Stromal cell of bone marrow (primary cell): Measurements from ENCODE around the gene UBASH3B.
"Not testable (repeated sequence)": the region's sequence is repeated elsewhere in the genome, so short reads cannot be mapped to it uniquely, and the experiment has no call there.

Experiments used
- DNase-seq: peaks from one replicate; pipeline ENCODE4 v3.0.0-alpha.2; 2012; ENCODE audit warnings: low read depth

Gene UBASH3B, protein sequence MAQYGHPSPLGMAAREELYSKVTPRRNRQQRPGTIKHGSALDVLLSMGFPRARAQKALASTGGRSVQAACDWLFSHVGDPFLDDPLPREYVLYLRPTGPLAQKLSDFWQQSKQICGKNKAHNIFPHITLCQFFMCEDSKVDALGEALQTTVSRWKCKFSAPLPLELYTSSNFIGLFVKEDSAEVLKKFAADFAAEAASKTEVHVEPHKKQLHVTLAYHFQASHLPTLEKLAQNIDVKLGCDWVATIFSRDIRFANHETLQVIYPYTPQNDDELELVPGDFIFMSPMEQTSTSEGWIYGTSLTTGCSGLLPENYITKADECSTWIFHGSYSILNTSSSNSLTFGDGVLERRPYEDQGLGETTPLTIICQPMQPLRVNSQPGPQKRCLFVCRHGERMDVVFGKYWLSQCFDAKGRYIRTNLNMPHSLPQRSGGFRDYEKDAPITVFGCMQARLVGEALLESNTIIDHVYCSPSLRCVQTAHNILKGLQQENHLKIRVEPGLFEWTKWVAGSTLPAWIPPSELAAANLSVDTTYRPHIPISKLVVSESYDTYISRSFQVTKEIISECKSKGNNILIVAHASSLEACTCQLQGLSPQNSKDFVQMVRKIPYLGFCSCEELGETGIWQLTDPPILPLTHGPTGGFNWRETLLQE

DNA sequence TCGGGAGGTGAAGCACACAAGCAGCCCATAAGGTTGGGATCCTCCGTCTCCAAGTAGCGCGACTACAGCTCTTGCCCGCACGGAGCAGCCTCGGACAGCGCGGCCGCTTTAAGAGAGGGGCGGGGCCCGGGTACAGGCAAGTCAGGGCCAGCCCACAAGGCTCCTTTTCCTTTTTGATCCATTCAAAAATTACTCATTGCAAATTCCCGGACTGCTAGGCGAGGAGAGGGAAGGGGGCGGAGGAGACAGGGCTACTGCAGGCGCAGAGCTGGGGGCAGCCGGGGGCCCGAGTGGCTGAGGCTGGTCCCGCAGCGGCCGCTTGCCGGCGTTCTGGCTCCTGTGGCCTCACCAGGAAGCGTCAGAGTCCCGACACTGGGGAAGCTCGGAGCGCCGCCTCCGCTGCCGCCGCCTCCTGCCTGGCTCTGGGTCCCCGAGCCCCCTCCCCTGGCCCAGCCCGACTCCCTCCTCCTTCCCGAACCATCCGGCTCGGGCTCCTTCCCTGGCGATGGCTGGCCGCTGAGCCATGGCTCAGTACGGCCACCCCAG, at the start of gene UBASH3B:
UBASH3B (plus strand) TSS at position 196 of the 546 bp plus-strand sequence; CDS start at position 524, 328 bp downstream.
- peak; percentile 80 for DNase-seq

DNA sequence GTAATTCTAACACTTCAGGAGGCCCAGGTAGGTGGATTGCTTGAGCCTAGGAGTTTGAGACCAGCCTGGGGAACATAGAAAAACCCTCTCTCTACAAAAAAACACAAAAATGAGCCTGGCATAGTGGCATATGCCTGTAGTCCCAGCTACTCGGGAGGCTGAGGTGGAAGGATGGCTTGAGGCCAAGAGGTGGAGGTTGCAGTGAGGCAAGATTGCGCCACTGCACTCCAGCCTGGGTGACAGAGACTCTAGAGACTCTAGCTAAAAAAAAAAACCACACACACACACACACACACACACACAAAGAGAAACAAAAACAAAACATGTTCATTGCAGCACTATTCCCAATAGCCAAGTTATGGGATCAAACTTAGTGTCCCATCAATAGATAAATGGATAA, 48.4 kb upstream of the UBASH3B start:
- DNase-seq = not testable (repeated sequence)

DNA sequence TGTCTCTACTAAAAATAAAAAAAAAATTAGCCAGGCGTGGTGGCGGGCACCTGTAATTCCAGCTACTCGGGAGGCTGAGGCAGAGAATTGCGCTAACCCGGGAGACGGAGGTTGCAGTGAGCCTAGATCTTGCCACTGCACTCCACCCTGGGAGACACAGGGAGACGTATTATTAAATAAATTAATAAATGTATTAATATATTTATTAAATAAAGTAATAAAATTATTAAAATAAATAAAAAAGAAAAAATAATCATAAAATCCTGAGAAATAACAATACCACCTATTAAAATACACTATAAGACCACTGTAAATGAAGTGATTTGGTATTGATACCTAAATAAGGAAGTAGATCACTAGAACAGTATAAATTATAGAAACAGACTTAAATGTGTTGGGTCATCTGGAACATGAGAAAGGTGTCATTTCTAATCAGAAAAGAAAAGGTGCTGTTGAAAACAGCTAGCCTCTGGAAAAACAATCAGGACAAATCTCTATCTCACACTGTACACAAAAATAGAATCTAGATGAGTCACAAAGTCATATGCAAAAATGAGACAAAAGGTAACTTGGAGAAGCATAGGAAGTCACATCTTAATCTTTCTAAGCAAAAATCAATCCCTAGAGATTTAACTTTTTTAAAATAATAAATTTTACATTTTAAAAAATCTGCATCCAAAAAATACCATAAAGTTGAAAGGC, 43.2 kb upstream of the UBASH3B start:
- no peak for DNase-seq

DNA sequence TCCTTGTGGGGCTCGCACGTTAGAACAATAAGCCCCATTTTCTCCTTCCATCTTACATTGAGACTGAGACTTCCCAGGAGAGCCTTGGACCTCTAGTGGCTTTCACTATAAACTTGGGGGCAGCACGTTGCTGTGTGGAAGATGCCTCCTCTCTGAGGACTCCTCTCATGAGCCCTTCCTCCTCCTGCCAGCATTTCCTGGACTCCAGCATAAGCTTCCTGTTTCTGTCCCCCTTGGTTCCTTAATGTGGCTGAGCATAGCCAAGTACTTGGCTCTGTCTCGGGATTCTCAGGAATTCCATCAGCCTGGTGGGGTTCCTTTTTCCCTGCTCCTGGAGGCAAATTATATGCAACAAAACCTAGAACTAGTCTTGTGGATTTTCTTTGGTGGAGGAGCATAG, 38.8 kb upstream of the UBASH3B start:
- no peak for DNase-seq

DNA sequence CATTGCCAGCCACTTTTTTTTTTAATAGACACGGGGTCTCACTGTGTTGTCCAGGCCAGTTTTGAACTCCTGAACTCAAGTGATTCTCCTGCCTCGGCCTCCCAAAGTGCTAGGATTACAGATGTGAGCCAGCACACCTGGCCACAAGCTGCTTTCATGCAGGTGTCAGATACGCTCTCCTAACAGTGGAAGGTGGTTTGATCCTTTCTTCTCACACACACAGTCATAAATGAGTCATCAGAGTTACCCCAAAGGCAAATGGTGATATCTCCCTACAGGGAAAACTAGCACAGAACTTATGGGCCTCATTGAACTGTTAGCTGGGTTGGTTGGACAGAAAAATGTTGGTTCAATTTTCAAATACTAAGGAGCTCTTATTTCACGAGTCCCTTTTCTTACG, 38.2 kb upstream of the UBASH3B start:
- no peak for DNase-seq

DNA sequence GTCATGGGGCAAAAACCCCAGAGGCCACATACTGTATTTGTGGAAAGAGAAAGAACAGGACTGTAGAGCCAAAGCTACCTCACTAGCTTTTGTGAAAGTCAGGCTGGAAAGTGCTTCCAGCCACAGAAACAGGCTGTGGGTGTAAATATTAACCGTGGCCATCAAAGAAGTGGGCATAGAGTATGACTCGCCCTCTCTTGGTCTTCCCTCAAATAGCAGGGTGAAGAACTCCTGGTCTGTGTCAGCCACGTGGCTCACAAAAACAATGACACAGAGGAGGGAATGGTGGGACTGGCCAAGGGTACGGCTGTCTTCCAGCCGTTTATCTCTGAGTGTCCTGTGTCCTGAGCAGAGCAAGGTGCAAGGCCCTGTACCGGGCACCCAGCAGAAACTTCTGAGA, 37.6 kb upstream of the UBASH3B start:
- DNase-seq = no peak

DNA sequence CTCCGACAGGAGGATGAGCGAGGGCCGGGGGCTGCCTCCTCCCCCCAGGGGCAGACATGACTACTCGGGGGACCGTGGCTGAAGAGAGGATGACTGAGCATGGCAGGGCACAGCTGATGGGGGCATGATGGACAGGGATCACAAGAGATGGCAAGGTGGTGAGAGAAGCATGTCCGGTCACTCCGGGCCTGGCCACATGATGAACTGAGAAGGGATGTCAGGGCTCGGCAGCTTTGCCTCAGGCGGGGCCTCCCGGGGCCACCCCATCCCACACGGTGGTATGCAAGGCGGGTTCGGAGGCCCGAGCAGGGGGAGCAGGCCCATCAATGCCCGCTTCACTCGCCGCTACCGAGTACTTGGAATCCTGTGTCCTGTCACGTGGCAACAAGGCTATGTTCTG, 36.6 kb upstream of the UBASH3B start:
- no peak for DNase-seq

DNA sequence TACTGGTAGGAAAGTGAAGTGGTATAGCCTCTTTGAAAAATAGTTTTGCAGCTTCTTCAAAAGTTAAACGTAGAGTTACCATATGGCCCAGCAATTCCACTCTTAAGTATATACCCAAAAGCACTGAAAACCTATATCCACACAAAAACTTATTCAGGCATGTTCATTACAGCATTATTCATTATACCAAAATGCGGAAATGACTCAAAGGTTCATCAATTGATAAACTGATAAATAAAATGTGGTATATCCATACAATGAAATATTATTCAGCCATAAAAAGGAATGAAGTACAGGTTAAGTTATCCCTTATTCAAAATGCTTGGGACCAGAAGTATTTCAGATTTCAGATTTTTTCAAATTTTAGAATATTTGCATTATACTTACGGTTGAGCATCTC, 35.8 kb upstream of the UBASH3B start:
- DNase-seq = no peak

DNA sequence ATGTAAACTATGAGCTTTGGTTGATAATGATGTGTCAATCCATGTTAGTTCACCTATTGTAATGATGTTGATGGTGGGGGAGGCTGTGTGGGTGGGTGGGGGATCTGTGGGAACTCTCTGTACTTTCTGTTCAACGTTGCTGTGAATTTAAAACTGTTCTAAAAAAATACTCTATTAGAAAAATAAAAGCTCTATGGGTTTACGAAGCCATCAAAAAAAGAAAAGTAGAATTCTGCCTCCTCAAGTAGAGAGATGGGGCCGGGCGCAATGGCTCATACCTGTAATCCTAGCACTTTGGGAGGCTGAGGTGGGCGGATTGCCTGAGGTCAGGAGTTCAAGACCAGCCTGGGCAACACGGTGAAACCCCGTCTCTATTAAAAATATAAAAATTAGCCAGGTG, 30.0 kb upstream of the UBASH3B start:
- DNase-seq = not testable (repeated sequence)

DNA sequence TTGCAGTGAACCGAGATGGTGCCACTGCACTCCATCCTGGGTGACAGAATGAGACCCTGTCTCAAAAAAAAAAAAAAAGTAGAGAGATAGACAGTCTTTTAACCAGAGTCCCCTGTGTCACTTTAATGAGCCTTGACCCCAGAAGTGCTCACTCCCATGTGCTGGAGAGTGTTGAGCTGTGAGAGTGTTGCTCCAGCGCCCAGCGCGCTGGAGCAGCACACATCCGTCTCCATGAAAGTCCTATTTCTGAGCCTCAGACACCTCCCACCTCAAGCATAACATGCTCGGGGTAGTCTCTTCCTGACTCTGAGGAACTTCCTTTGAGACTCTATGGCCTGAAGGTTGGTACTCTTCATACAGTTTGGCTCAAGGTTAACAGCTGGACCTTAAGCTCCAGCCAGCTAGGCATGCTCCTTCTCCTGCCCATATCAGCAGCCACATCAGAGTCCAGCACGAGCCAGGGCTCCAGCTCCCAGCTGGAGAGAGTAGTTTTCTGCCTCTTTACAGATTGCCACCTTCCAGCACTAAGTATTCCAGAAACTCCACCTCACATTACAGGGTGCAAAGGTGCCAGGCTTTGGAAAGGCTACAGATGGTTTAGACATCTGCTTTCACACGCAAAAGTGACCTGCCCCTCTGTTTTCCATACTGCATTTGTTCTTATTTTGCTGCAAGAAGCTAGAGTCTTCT, 29.4 kb upstream of the UBASH3B start:
- DNase-seq = no peak

DNA sequence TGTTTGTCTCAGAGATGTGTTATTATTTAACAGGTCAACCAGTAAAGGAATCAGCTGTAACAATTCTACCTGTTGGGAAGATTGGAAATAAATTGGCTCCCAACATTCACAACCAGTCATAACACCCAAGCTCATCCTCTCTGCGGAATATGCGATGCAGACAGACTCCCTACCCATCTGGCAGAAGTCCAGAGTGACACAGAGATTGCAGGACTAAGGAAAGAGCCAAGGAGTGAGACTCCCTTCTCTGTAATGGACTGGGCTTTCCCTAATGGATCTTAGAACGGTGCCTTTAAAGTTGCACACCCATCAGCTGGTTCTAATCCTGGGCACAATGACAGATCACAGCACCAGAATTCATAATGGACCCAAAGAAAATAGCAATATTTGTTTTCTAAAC, 27.8 kb upstream of the UBASH3B start:
- no peak for DNase-seq

DNA sequence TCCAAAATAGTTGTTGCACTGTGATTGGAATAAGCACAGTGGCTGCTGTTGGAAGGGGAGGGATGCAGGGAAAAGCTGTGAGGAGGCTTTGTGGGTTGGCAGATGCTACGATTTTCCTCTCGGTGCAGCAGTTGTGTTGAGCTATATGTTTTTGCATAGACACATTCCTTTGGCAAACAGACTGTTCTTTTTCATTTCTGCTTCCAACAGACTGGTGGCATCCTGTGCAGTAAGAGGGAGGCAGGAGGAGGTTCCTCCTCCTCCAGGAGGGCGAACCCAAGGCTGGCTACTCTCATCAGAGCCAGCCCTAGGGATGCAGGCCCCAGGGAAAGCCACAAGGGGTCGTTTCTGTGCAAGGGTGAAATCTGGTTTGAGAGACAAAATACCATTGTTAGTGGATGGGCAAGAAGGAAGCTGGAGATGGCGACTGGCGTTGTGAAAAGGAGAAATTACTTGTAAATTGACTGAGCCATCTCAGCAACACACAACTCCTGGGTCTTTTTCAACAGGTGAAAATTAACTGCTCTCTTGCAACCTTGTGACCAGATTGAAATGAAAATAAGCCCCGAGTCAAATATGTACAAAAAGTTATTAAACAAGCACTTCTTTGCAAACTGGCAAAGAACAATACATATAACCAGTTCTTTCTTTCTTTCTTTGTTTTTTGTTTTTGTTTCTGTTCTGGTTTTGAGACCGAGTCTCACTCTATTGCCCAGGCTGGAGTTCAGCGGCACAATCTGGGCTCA, 26.5 kb upstream of the UBASH3B start:
- DNase-seq = peak; percentile 51

DNA sequence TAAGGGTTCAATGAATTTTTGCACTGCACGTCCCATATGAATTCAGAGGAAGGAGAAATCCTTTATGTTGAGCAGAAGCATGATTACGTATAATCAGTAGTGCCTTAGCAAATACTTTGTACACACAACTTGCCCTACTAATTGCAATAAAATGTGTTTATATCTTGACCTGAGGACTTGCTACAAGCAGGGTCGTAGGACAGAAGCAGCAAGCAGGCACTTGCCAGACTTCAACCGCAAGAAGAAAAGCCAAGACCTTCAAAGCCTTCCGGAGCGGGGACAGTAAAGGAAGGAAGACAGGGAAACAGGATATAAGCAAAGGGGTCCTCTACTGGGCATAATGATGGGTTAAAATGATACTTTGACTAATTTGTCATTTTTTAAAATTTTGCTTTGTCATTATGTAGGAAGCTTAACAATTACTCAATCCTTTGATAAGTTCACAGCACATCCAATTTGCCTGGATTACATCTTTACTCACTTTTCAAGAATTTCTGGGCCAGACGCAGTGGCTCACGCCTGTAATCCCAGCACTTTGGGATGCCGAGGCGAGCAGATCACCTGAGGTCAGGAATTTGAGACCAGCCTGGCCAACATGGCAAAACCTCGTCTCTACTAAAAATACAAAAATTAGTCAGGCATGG, 23.2 kb upstream of the UBASH3B start:
- DNase-seq = no peak

DNA sequence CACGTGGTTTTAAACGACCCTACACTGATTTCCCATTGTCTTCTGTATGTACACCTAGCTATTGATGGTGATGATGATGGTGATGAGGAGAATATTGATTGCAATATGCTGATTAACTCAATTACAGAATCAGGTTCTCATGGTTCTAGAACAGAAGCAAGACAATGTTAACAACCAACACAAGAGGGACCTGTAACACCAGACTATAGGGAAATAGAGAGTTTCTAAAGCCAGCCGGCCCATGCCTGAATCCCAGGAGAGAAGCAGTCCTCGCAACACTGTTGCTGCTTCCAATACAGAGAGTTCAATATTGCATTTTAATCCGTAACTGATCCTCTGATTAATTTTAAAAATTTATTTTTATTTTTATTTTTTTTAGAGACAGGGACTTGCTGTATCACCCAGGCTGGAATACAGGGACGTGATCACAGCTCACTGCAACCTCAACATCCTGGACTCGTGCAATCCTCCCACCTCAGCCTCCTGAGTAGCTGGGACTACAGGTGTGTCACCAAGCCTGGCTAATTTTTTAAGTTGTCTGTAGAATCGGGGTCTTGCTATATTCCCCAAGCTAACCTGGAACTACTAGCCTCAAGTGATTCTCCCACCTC, 22.2 kb upstream of the UBASH3B start:
- peak; percentile 54 for DNase-seq

DNA sequence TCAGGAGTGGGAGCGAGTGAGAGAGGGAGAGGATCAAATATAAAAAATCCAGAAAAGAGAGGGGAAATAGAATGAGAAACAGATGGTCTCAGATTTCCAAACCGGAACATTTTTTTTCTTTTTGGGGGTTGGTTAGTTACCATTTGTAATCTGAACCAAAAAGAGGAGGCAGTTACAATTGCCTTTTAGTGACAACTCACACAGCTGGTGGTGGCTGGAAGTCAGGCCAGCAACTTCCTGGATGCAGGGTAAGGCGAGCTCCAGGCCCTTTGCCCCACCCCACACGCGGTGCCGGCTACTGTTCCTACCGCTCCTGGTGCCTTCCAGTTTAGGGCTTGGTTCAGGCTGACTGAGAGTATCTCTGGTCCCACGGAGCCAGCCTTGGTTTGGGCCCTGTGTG, 21.0 kb upstream of the UBASH3B start:
- peak; percentile 44 for DNase-seq

DNA sequence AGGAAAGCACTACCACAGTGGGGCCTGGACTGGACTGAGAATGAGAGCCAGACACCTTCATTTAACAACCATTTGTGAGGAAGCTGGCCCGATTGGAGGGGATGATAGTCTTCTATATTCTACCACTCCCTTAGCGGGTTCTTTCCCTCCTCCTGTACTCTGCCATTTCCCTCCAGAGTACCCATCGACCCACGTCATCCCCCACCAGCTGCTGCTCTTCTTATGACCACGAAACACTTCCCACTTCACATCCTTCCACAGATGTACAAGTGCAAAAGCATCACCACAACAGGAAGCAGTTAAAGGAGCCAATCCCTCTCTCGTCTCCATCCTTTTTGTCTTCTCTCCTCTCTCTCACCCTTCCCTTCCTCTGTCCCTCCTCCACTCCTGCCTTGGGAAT, 18.0 kb upstream of the UBASH3B start:
- DNase-seq = no peak

DNA sequence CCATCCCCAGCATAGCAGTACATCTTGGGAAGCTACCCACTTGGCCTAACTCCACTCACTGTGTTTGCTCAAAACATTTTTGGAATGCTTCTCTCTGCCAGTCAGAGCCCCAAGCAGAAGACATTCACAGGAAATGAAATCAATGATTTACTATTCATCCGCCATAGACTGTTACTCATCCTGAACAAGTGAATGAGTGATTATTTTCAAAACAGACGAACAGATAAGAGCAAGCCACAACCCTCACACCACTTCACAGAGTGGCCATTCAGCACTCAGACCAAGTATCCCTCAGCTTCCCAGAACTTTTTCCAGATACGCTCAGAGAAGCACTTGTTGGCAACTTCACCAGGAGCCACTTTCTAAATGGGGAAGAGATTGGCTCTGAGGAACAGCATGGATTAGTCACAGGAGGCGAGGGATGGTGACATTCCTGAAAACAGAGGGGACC, 13.0 kb upstream of the UBASH3B start:
- DNase-seq = peak; percentile 79

DNA sequence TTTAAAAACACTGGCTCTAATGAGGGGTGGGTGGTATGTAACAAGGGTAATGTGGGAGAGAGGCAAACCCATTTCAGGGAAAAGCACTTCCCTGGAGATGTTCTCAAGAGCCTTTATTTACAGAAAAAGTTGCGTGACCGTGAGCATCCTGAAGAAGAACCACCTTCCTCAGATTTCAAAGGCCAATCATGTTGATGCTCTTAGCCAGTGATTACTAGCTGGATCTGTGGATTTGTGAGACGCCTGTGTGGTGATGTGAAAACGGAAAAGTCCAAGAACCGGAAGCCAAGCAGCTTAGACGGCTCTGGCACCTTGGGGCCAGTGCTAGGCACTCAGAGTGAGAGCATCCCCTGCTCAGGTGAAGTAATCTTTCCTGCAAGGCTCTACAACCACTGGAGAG, 12.6 kb upstream of the UBASH3B start:
- DNase-seq = no peak

DNA sequence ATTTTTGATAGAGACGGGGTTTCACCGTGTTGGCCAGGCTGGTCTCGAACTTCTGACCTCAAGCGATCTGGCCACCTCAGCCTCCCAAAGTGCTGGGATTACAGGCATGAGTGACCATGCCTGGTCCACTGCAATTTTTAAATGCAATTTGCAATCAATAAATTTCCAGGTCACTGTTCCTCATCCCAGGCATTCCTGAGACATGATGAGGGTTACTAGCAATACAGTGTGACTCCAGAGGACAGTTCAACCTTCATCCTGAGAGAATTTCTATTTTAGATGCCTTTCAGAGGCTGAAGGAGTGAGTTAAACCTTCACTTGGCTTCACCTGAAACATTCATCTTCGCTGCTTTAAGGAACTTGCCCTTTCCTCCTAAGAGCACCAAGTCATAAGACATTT, 9.7 kb upstream of the UBASH3B start:
- DNase-seq = no peak
